PC-9 (cell line): ENCODE results near the gene ADCY2. TPM values are rescaled to one million over a fixed set of nuclear protein-coding genes. Genes with fewer than 3 reads are reported as not detected.
A peak's percentile ranks its signal among the peaks of the same experiment; 100 is the strongest.
"Not testable (repeated sequence)": the region's sequence is repeated elsewhere in the genome, so short reads cannot be mapped to it uniquely, and the experiment has no call there.

Experiments used
- BruUV-seq: library from RNA; stranded (reverse); fragments of 400-500 nt; replicated peaks from 2 replicates; lab custom pipeline; 2021; lab: Mats Ljungman, UMichigan
- CTCF ChIA-PET: fragments of 300-600 bp; sonication (Branson Sonifier 250); formaldehyde crosslinking; loops from one replicate; lab custom pipeline; 2022; ENCODE audit warnings: antibody characterized with exemption; lab: Charles Lee
- POLR2A ChIA-PET: fragments of 300-600 bp; sonication (Branson Sonifier 250); formaldehyde crosslinking; loops from one replicate; lab custom pipeline; 2022; ENCODE audit warnings: antibody characterized with exemption; ENCODE audit not compliant: unreplicated experiment; lab: Charles Lee
- DNase-seq, 2 experiments: peaks; one replicate each; pipeline versions ENCODE4 v3.0.0 to v3.0.0-alpha.2; 2015 to 2022; ENCODE audit warnings: mixed read lengths in 1 of 2
- H2AFZ ChIP-seq: fragments of 200-600 bp; sonication (generic); 2 replicates; pipeline ENCODE4 v1.8.1; 2017; ENCODE audit warnings: antibody characterized with exemption
- H3F3A ChIP-seq: fragments of 200-600 bp; sonication (generic); 2 replicates; pipeline ENCODE4 v1.8.1; 2017; ENCODE audit warnings: antibody characterized with exemption, mild to moderate bottlenecking, low read depth; ENCODE audit not compliant: insufficient read depth
- H3K27ac ChIP-seq: fragments of 200-600 bp; sonication (generic); 2 replicates; pipeline ENCODE4 v1.6.1; 2016; ENCODE audit warnings: mixed run types
- H3K27me3 ChIP-seq: fragments of 200-600 bp; sonication (generic); 2 replicates; pipeline ENCODE4 v1.6.1; 2016; ENCODE audit warnings: low read depth, mixed run types; ENCODE audit not compliant: insufficient read depth
- H3K36me3 ChIP-seq: fragments of 200-600 bp; sonication (generic); 2 replicates; pipeline ENCODE4 v1.6.1; 2016; ENCODE audit warnings: low read depth, mixed run types
- H3K4me1 ChIP-seq: fragments of 200-600 bp; sonication (generic); replicated peaks from 2 replicates; pipeline ENCODE4 v1.6.1; 2016; ENCODE audit warnings: mixed run types; ENCODE audit not compliant: insufficient read depth
- H3K4me2 ChIP-seq: fragments of 200-600 bp; sonication (generic); 2 replicates; pipeline ENCODE4 v1.6.1; 2017; ENCODE audit warnings: mixed run types
- H3K4me3 ChIP-seq: fragments of 200-600 bp; sonication (generic); 2 replicates; pipeline ENCODE4 v1.6.1; 2016; ENCODE audit warnings: mixed run types
- H3K79me2 ChIP-seq: fragments of 200-600 bp; sonication (generic); 2 replicates; pipeline ENCODE4 v1.6.1; 2017; ENCODE audit warnings: low read depth, mixed run types
- H3K9me2 ChIP-seq: fragments of 200-600 bp; sonication (generic); 2 replicates; pipeline ENCODE4 v1.8.1; 2017; ENCODE audit warnings: mild to moderate bottlenecking; ENCODE audit not compliant: insufficient read depth
- H3K9me3 ChIP-seq: fragments of 200-600 bp; sonication (generic); 2 replicates; pipeline ENCODE4 v1.8.1; 2016; ENCODE audit warnings: low read depth; ENCODE audit not compliant: insufficient read depth
- H4K20me1 ChIP-seq: fragments of 200-600 bp; sonication (generic); 2 replicates; pipeline ENCODE4 v1.8.1; 2017; ENCODE audit not compliant: insufficient read depth
- CTCF ChIP-seq: fragments of 200-600 bp; sonication (generic); conservative IDR thresholded peaks from 2 replicates; pipeline ENCODE4 v1.6.1; 2017; ENCODE audit warnings: mixed run types, antibody characterized with exemption, mild to moderate bottlenecking, moderate library complexity
- EZH2 ChIP-seq: fragments of 200-600 bp; sonication (generic); IDR thresholded peaks from 2 replicates; pipeline ENCODE4 v1.8.0; 2017; ENCODE audit warnings: antibody characterized with exemption, low read depth
- intact Hi-C: fragments of 100-400 bp; cut with micrococcal nuclease; formaldehyde crosslinking; loops from one replicate; pipeline ENCODE4 v1.10.0; 2022; ENCODE audit not compliant: unreplicated experiment
- total RNA-seq: library from RNA; stranded (reverse); gene quantifications from 2 replicates; pipeline ENCODE4 v1.2.3, GENCODE V29; 2021

Gene ADCY2
- total RNA-seq, 1 experiment from 2014 or later, result not detected

GRCh38 chr5:7419367-7419766, 23.4 kb downstream of the ADCY2 start:
- CTCF ChIA-PET, result no interaction called here
- H3K4me1 ChIP-seq, result no peaks in the 10 kb centered on the region
- no peaks in the 10 kb centered on the region for H3F3A ChIP-seq
- peaks cover 55% of the 10 kb centered on the region for H3K27me3 ChIP-seq
- no TSS peak for BruUV-seq
- H3K79me2 ChIP-seq, result no peaks in the 10 kb centered on the region
- H3K4me2 ChIP-seq, result no peak overlapping the region
- no peak overlapping the region for H3K4me3 ChIP-seq
- intact Hi-C loops, result no loop called here
- H3K36me3 ChIP-seq, result no peaks in the 10 kb centered on the region
- H2AFZ ChIP-seq, result no peak overlapping the region
- no peaks in the 10 kb centered on the region for H3K9me3 ChIP-seq
- POLR2A ChIA-PET, result no interaction called here
- TF ChIP-seq EZH2, result no peak
- DNase-seq, result no peak
- H3K27ac ChIP-seq, result no peak overlapping the region
- H4K20me1 ChIP-seq, result no peaks in the 10 kb centered on the region
- no peaks in the 10 kb centered on the region for H3K9me2 ChIP-seq

GRCh38 chr5:7419846-7420245, 23.9 kb downstream of the ADCY2 start:
- ChIA-PET CTCF (no interaction called here), POLR2A (no interaction called here)
- no peaks in the 10 kb centered on the region for H4K20me1 ChIP-seq
- H3K79me2 ChIP-seq, result no peaks in the 10 kb centered on the region
- H3K4me1 ChIP-seq, result no peaks in the 10 kb centered on the region
- H3F3A ChIP-seq, result no peaks in the 10 kb centered on the region
- H3K9me3 ChIP-seq, result no peaks in the 10 kb centered on the region
- H3K36me3 ChIP-seq, result no peaks in the 10 kb centered on the region
- no peak overlapping the region for H3K27ac ChIP-seq
- no peak for DNase-seq
- no peak for TF ChIP-seq EZH2
- no peak for TF ChIP-seq CTCF
- no TSS peak for BruUV-seq
- no peak overlapping the region for H3K4me3 ChIP-seq
- intact Hi-C loops, result no loop called here
- H3K27me3 ChIP-seq, result peaks cover 52% of the 10 kb centered on the region
- H3K4me2 ChIP-seq, result no peak overlapping the region
- H3K9me2 ChIP-seq, result no peaks in the 10 kb centered on the region
- no peak overlapping the region for H2AFZ ChIP-seq

GRCh38 chr5:7420510-7421280, 24.8 kb downstream of the ADCY2 start:
- H3K36me3 ChIP-seq, result no peaks in the 10 kb centered on the region
- no peak overlapping the region for H3K27ac ChIP-seq
- CTCF ChIA-PET, result no interaction called here
- H3F3A ChIP-seq, result no peaks in the 10 kb centered on the region
- BruUV-seq, result no TSS peak
- 0 out of 2 replicates have a peak overlapping the region, but pooled peaks have one; percentile 26 for H2AFZ ChIP-seq
- H3K9me3 ChIP-seq, result no peaks in the 10 kb centered on the region
- H3K27me3 ChIP-seq, result peaks cover 43% of the 10 kb centered on the region
- no peaks in the 10 kb centered on the region for H3K4me1 ChIP-seq
- DNase-seq, result no peak
- no peaks in the 10 kb centered on the region for H3K9me2 ChIP-seq
- H3K79me2 ChIP-seq, result no peaks in the 10 kb centered on the region
- intact Hi-C loops, result no loop called here
- POLR2A ChIA-PET, result no interaction called here
- no peak for TF ChIP-seq EZH2
- H3K4me2 ChIP-seq, result no peak overlapping the region
- H4K20me1 ChIP-seq, result no peaks in the 10 kb centered on the region
- H3K4me3 ChIP-seq, result no peak overlapping the region

- Histone ChIP-seq H3K4me2 (no peak overlapping the region), H4K20me1 (no peaks in the 10 kb centered on the region), H3K4me1 (no peaks in the 10 kb centered on the region), H3K36me3 (no peaks in the 10 kb centered on the region), H3K9me3 (no peaks in the 10 kb centered on the region), H2AFZ (no peak overlapping the region), H3K79me2 (no peaks in the 10 kb centered on the region), H3K27ac (no peak overlapping the region), H3K4me3 (no peak overlapping the region), H3F3A (no peaks in the 10 kb centered on the region), H3K27me3 (peaks cover 26% of the 10 kb centered on the region), H3K9me2 (no peaks in the 10 kb centered on the region)
- intact Hi-C loops, result no loop called here
- no peak for DNase-seq
- BruUV-seq, result no TSS peak
- TF ChIP-seq EZH2 (no peak), CTCF (no peak)
- CTCF ChIA-PET, result no interaction called here
- POLR2A ChIA-PET, result no interaction called here
These were observed 26.6 kb downstream of the ADCY2 start for GRCh38 chr5:7422316-7423106.

GRCh38 chr5:7423231-7423630, 27.3 kb downstream of the ADCY2 start:
- CTCF ChIA-PET, BruUV-seq, H3K4me1 ChIP-seq, POLR2A ChIA-PET, H3F3A ChIP-seq, DNase-seq, H3K36me3 ChIP-seq, intact Hi-C loops, H3K9me3 ChIP-seq, H3K4me3 ChIP-seq, H3K79me2 ChIP-seq, H3K27ac ChIP-seq, H4K20me1 ChIP-seq, H3K4me2 ChIP-seq, H2AFZ ChIP-seq, H3K9me2 ChIP-seq: not testable (repeated sequence)
- peaks cover 19% of the 10 kb centered on the region for H3K27me3 ChIP-seq
